ENCODE measurements around the gene PXDN. TPM values are rescaled to one million over a fixed set of nuclear protein-coding genes. Genes with fewer than 3 reads are reported as not detected.

Gene PXDN
- total RNA-seq, 1 donor = 137 TPM

GRCh38 chr2:1789610-1790009 lies 45.3 kb upstream of the PXDN start:
- H3K4me3 ChIP-seq (ENCODE audit: low read depth, low read length) = no peak overlapping the region
- no peak for TF ChIP-seq CTCF (IDR thresholded peaks at IDR 0.05; ENCODE audit: insufficient read depth, low read length)
- no peak for DNase-seq (ENCODE audit: low read depth)

- no peak overlapping the region for H3K4me3 ChIP-seq (ENCODE audit: low read depth, low read length)
- DNase-seq (ENCODE audit: low read depth) = no peak
- TF ChIP-seq CTCF (IDR thresholded peaks at IDR 0.05; ENCODE audit: insufficient read depth, low read length) = no peak
Measured at GRCh38 chr2:1788478-1788959, 44.2 kb upstream of the PXDN start.

- DNase-seq (ENCODE audit: low read depth) = no peak
- H3K4me3 ChIP-seq (ENCODE audit: low read depth, low read length) = no peak overlapping the region
- no peak for TF ChIP-seq CTCF (IDR thresholded peaks at IDR 0.05; ENCODE audit: insufficient read depth, low read length)
Measured at GRCh38 chr2:1787755-1788477, 43.6 kb upstream of the PXDN start.

- no peak overlapping the region for H3K4me3 ChIP-seq (ENCODE audit: low read depth, low read length)
- TF ChIP-seq CTCF (IDR thresholded peaks at IDR 0.05; ENCODE audit: insufficient read depth, low read length) = no peak
- DNase-seq (ENCODE audit: low read depth) = no peak
Measured at GRCh38 chr2:1784986-1785617, 40.8 kb upstream of the PXDN start.

GRCh38 chr2:1784087-1784486 lies 39.8 kb upstream of the PXDN start:
- no peak for TF ChIP-seq CTCF (IDR thresholded peaks at IDR 0.05; ENCODE audit: insufficient read depth, low read length)
- DNase-seq (ENCODE audit: low read depth) = no peak
- no peak overlapping the region for H3K4me3 ChIP-seq (ENCODE audit: low read depth, low read length)

GRCh38 chr2:1782514-1782913 lies 38.2 kb upstream of the PXDN start:
- DNase-seq (ENCODE audit: low read depth) = no peak
- TF ChIP-seq CTCF (IDR thresholded peaks at IDR 0.05; ENCODE audit: insufficient read depth, low read length) = no peak
- no peak overlapping the region for H3K4me3 ChIP-seq (ENCODE audit: low read depth, low read length)

All from fibroblast of the aortic adventitia (primary cell).